Measurements from ENCODE around the gene CUL4A.

DNA sequence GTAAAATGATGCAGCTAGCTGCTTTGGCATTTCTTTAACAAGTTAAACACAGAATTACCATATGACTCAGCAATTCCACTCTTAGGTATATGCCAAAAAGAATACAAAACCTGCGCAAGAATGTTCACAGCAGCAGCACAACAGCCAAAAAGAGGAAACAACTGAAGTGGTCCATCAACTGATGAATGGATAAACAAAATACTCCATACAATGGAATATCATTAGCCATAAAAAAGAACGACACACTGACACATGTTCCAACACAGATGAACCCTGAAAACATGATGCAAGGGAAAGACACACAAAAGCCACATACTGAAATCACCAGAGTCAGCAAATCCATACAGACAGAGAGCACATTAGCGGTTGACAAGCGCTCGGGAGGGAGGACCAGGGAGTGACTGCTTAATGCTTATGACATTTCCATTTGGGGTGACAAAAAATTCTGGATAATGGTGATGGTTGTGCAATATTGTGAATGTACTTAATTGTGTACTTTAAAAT, 3.9 kb upstream of the CUL4A start:
- TF ChIP-seq, protein P1, sequence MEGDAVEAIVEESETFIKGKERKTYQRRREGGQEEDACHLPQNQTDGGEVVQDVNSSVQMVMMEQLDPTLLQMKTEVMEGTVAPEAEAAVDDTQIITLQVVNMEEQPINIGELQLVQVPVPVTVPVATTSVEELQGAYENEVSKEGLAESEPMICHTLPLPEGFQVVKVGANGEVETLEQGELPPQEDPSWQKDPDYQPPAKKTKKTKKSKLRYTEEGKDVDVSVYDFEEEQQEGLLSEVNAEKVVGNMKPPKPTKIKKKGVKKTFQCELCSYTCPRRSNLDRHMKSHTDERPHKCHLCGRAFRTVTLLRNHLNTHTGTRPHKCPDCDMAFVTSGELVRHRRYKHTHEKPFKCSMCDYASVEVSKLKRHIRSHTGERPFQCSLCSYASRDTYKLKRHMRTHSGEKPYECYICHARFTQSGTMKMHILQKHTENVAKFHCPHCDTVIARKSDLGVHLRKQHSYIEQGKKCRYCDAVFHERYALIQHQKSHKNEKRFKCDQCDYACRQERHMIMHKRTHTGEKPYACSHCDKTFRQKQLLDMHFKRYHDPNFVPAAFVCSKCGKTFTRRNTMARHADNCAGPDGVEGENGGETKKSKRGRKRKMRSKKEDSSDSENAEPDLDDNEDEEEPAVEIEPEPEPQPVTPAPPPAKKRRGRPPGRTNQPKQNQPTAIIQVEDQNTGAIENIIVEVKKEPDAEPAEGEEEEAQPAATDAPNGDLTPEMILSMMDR (IDR thresholded peaks at IDR 0.05): no peak
- TF ChIP-seq EZH2 (IDR thresholded peaks at IDR 0.05; ENCODE audit: borderline replicate concordance, insufficient read depth, low read depth, low read length, poor library complexity, severe bottlenecking): no peak
